Measurements from ENCODE around the gene OSGEP.
A peak's percentile ranks its signal among the peaks of the same experiment; 100 is the strongest.

Gene OSGEP

GRCh38 chr14:20454516-20455354 is at the start of gene OSGEP, which contains the start of gene APEX1:
Gene OSGEP (minus strand): TSS chr14:20454812. CDS start chr14:20454683, 129 bp downstream.
Gene APEX1 (plus strand): TSS chr14:20455226. CDS start chr14:20455646, 420 bp downstream.
- DNase-seq: peak; percentile 98

- no peak for DNase-seq
Measured at GRCh38 chr14:20503898-20504297, 49.3 kb upstream of the OSGEP start.

- DNase-seq: no peak
Measured at GRCh38 chr14:20501346-20501745, 46.7 kb upstream of the OSGEP start.

GRCh38 chr14:20499881-20500280 is 45.3 kb upstream of the OSGEP start:
- DNase-seq: no peak

DNA sequence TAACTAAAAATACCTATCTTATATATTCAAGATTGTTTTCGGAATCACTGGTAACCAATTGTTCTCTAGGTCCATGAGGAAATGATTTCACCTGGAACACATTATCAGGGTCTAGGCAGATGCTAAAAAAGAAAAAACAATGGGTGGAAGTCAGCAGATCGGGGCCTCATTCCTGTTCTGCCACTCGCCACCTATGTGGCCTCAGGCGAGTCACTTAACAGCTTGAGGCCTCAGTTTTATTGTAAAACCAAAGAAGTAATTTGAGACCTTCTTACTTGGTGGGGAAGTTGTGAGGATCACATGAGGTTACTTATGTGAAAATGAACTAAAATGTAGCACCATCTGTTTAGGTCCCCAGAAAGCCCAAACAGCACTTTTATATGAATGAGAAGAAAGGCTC is 44.5 kb upstream of the OSGEP start:
- DNase-seq: no peak

GRCh38 chr14:20498622-20499021 is 44.0 kb upstream of the OSGEP start:
- DNase-seq: no peak

DNA sequence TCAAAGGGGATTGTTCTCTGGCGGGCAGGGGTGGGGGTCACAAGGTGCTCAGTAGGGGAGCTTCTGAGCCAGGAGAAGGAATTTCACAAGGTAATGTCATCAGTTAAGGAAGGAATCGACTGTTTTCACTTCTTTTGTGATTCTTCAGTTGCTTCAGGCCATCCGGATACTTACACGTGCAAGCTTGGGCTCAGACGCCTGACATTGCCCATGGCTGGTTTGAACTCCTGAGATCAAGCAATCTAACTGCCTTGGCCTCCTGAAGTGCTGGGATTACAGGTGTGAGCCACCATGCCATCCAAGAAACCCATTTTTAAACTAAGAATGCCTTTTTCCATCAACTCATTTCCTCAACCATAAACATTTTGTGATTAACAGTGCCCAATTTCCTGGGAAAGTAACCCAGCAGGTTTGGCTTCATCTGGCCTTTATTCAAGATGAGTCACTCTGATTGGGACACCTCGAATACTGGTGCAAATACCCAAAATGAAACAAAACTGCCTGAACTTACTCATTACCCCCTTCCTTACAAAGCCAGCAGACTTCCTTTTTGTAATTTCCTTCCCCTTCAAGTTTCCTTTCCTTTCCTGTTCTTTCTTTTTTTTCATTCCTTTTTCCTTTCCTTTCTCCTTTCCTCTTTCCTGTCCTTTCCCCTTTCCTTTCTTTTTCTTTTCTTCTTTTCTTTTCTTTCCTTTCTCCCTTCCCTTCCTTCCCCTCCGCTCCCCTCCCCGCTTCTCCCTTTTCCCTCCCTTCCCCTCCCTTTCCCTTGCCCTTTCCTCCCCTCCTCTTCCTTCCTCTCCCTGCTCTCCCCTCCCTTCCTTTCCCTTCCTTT is 40.5 kb upstream of the OSGEP start:
- no peak for DNase-seq

DNA sequence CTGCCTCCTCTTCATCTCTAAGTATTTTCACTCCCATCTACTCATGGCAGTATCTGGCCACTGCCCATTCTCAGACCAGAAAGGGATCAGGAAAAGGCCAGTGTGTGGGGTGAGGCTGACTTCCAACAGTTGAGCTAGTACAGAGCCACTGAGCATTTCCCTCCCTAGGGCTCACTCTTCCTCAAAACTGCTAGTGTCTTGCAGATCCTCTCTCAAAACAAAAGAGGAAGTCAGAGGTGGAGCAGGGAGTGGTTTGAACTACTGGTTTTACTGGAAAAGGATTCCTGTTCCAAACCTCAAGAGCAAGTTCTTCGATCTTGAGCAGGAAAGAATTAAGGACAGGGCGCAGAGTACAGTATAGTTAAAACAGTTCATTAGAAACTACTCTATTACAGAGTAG is 39.0 kb upstream of the OSGEP start:
- no peak for DNase-seq

DNA sequence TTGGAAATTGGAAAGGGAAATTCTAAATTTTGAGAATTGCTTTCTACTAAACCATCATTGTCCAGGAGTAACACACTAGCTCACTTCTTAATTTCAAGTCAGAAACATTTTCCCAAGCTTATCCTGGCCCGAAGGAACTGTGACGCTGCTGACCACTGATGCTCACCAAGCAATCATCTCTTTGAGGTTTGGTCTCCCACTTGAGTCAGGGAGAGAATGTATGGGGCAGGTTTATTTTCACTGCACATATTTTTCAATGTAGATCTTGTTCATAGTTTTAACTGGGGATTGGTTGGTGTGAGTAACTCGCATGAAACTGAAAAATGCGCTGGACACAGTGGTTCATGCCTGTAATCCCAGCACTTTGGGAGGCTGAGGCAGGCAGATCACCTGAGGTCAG is 37.9 kb upstream of the OSGEP start:
- DNase-seq: no peak

DNA sequence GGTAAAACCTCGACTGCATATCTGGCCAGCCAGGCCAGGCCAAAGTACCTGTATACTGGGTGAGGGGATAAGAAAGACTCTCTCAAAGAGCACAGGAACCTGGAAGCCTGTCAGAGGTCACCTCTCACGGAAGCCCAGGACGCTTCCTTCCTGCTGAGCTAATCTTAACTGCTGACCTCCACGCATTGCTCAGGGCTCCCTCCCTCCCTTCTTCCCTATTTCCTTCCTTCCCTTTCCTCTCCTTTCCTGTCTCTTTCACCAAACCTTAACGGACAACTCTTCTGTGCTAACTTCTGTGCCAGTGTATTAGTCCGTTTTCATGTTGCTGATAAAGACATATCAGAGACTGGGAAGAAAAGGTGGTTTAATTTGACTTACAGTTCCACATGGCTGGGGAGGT is 36.0 kb upstream of the OSGEP start:
- no peak for DNase-seq

DNA sequence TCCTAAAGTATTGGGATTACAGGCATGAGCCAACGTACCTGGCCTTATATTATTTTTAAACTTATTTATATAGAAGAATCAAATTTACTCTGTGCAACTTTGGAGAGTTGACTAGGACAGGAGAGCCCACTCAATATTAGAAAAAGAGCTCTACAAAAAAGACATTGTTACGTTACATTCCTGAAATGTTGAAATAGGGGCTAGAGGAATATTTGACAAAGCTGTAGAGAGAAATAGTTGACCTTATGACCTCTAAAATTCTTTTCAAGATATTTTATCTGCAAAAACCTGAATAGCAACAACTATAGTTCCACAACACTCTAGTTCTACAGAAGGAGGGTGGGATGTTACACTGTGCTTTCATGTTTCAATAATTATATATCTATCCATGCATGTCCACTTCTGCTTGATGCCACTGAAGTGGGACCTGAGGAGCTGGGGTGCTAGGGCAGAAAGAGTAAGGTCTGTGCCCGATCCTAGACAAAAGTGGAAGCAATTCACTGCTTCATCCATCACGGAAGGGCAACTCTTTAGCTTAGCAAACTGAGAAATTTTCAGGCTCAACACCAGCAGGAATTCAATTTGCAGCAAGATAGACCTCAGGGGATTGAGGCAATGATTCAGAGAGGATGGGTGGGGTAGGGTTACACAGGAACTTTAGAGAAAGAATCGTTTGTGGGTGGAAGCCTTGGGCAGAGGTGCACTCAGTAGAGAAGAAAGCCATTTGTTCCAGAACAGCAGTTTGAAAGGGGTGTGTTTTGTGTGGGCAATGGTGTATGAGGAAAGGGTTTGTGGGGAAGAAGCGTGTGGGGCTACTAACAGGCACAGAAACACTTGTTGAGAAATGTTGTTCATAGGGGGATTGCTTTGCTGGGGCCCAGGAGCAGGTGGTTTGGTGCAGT is 34.7 kb upstream of the OSGEP start:
- no peak for DNase-seq

DNA sequence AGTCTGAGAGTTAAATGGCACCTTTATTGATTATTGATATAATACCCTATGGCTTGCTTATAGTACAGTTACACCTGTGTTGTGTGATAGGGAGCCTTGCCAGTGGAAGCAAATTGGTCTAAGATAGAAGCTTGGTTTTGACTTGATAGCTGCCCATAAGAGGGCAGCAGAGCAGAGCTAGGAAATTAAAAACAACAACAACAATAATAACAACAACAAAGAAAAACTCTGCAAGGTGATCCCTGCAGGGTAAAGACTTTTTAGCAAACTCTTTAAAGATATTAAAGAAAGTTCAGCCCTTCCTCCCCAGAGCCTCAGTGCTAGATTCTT is 32.7 kb upstream of the OSGEP start:
- DNase-seq: no peak

GRCh38 chr14:20486684-20487395 is 32.2 kb upstream of the OSGEP start:
- no peak for DNase-seq

DNA sequence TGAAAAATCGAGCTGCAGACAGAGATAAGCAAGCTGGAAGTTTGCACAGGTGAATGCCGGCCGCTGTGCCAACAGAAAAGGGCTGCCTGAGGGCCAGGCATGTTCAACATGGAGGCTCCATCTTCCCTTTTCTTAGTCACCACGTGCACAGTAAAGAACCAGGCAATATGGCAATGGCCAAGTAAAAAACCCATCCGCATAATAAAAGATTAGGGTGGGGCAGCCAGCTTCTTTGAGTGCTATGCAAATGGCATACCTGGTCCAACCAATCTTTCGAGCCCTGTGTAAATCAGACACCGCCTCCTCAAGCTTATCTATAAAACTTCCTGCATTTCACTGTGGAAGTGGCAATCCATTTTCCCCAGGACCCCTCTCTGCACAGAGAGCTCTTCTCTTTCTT is 31.3 kb upstream of the OSGEP start:
- no peak for DNase-seq

DNA sequence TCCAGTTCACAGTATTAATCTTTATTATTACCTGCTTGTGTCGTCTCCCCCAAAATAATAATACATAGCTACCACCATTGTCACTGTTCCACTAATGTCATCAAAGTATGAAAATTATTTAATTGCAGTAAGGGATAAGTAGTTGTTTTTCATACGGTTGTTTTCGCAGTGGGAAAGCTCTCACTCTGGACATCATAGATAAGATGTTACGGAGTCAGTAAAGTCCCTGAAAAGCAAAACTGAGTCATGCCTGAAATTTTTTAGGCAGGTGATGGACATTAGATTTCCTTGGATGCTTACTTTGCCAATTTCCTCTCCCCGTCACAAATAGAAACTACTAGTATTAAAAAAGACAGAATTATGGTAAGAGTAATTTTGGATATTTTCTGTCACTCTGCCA is 27.8 kb upstream of the OSGEP start:
- no peak for DNase-seq

GRCh38 chr14:20478894-20479293 is 24.3 kb upstream of the OSGEP start:
- no peak for DNase-seq

GRCh38 chr14:20477211-20477876 is 22.7 kb upstream of the OSGEP start:
- no peak for DNase-seq

GRCh38 chr14:20476776-20477175 is 22.2 kb upstream of the OSGEP start:
- DNase-seq: no peak

- DNase-seq: no peak
Measured at GRCh38 chr14:20472536-20473169, 18.0 kb upstream of the OSGEP start.

DNA sequence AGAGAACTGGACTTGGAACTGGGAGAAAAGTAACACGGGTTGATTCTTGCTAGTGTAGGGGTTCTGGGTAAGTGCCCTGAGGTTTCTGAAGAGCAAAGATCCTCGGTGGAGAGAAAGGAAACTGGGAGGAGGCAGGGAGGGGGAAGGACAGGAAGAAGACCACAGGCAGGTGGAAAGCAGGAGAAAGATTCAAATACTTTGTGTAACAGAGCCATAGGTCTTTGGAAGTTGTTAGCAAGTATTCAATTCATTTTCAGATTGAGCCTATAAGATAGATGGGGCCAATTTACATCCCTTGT is 15.9 kb upstream of the OSGEP start:
- DNase-seq: no peak

GRCh38 chr14:20469890-20470602 is 15.4 kb upstream of the OSGEP start:
- DNase-seq: peak; percentile 63 to 72

All from activated CD4-positive, alpha-beta T cell treated with anti-CD3 and anti-CD28 coated beads, Interleukin-2, amount 50 U/mL, for 48 hours (primary cell).